ENCODE results near the gene ATG10.

Gene ATG10

DNA sequence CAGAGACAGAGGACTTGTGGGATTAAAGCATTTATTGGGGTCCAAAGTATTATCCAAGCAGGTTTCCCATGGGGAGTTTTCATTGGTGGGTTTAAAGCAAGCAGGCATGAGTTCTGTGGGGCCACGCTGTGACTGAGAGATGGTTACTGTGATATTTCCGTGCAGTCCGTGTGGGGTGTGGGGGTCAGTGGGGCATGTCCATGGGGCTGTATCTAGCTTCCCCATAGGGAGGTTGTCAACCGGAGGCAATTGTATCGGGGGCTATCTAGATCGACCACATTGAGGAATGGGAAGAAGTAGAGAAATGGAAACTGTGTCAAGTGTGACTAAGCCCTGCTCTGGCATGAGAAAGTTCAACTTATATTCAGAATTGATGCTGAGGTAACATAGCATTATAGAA lies 313.4 kb downstream of the ATG10 start:
- DNase-seq = peak; percentile 55

DNA sequence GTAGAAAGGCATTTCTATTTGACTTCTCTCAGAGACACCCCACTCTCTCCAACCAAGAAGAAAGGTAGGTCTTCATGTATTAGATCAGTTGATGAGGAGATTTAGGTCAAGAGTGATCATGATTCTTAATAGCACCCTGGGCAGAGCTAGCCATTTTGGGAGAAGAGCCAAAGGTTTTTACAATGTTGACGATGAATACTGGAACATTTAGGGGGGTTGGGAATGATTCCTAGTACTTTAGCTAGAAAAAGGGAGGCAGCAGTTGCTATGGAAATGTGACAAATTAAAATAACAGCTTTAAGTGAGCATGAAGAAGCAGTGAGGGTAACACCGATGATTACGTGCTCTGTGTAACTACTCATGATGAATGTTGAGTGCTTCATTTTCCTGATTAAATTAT lies 315.8 kb downstream of the ATG10 start:
- no peak for DNase-seq

DNA sequence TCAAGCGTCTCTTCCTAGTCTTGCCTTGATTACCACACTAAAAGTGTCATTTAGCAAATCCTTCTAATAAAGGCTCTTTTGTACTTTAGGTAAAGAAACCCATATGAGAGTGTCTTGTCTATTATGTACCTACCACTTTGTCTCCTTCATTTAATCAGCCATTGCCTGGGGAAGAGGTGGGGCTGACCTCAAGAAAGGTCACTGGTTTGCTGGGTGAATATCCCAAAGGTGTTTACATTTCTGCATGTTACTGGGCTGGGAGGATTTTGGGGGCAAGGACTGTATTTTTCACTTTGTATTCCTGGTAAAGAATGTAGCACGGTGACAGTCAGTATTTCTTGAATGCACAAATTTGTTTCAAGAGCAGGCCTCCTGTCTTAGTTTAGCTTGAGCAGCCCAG lies 318.2 kb downstream of the ATG10 start:
- no peak for DNase-seq

DNA sequence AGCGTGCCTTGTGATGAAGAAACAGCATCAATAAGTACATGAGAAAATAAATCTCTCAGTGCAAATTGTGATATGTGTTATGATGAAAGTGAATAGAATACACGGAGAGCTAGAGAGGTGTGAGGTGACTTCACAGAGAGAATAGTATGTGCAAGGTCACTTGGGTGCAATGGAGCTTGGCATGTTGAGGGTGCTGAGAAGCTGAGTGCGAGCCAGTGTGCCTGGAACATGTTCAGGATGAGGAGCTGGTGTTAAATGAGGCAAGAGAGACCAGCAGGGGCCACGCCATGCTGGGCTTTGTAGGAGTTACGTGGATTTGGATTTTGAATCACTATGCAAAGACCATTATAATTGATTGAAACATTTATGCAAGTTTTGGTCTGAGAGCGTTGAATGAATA lies 319.1 kb downstream of the ATG10 start:
- no peak for DNase-seq

DNA sequence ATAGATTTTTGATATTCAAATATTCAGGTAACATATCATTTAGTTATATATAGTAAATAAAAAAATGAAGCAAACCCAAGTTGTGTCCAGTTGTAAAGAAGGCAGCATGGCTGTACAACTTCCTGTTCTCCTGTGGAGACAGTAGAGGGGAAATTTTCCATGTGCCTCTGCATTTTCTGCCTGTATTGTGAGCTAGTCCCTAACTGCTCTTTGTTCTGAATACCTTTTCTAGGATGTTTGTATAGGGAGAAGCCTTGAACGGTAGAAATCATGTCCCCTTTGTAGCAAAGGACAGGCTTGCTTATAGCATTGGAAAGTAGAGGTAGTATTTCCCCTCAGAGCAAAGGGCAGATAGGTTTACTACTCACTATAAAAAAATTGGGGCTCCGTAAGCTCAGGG lies 319.6 kb downstream of the ATG10 start:
- DNase-seq = no peak

DNA sequence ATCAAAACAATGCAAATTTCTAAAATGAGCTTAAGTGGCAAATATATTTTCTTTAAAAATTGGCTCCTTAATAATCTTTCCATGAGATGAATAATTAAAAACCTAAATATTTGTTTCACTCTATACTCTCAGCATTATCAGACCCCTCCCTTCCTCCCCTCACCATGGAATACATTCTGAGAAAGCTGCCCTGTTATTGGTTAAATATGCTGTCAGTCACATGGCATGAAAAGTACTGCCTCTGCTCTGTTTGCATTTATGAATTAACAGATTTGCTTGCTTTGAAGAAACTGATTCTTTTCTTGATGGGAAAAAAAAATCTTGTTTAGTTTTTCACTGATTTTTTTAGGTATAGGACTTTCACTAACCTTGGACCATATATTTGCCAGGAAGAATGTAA lies 323.3 kb downstream of the ATG10 start:
- no peak for DNase-seq

DNA sequence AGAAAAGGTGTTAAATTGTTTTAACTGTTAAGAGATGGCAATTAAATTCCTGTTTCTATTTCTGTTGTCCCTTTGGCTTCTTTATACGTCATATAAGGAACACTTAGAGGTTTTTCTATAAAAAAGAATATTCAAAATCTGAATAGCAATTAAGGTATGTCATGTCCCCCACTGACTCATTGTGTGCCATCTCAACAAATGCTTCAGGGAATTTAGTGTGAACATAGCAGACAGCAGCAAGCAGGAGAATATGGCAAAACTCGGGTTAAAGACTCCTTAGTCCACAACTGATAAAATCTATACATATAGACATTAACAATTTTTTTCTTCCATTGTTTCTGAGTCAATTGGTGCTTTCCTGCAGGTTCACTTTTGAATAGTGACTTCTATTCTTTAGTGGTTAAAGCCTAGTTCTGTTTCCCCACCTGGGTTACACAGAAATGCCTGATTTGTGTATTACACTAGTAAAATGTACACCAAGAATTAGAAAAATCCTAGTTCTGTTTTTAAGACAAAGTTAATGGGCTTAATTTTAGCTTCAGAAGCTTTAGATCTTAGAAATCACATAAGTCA lies 324.2 kb downstream of the ATG10 start:
- no peak for DNase-seq

DNA sequence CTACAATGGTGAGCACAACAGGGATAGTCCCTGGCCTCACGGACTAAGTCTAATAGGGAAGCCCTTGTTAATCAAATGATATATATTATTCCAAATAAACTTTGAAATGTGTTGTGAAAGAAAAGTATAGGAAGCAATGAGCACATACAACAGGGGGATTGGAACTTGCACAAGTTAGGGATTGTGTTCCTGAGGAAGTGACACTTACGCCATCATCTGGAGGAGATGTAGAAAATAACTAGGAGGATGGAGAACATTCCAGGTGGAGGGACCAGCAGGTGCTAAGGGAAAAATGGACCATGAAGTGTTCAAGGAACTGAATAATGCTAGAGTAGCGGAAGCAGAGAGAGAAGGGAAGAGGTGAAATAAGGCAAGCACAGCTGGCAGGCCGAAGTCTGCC lies 325.1 kb downstream of the ATG10 start:
- no peak for DNase-seq

DNA sequence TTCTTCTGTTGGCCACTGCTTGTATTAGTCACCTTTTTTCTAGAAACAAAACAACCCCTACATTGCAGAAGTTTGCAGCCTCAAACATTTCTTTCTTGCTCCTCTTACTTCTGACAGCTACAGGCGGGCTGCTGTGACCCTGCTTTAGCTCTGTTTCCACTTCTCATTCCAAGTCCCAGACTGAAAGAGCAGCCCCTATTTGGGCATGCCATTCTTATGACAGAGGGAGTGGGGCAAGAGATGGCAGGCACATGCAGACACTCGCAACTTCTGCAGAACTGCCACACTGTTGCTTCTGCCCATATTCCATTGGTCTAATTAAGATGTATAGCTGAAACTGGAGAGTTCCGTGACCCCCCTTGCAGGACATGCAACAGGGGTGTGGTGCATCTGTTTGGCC lies 325.9 kb downstream of the ATG10 start:
- no peak for DNase-seq

DNA sequence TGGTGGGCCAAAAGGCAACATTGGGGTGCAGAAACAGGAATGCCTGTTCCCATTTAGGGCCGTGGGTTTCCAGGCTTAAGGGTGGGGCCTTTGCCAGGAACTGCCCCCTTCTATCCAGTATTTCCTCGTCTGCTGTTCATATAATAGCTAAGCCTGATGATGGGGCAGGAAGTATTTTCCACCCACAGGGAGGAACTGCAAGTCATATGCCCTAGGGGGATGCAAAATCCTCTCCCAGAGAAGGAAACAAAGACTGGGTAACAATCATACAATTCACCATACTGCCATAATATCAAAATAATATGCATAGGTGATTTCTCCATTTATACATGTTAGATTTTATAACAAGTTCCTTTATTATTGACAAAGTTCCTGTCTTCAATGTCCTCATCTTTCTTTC lies 326.8 kb downstream of the ATG10 start:
- DNase-seq = no peak

DNA sequence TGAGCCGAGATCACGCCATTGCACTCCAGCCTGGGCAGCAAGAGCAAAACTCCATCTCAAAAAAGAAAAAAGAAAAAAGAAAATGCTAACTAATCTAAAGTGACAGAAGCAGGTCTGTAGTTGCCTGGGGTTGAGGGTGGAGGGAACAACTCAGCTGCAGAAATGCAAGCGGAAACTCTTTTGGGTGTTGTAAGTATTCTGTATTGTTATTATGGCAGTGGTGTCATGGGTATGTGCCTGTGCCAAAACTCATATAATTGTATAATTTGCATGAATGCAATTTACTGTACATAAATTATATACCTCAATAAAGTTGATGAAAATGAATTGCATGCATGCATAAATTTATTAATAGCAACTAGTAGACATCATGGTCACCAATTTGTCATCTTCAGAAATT lies 329.4 kb downstream of the ATG10 start:
- no peak for DNase-seq
